OCI-LY7 (cell line): ENCODE results near the gene ZFAND2A. TPM values are rescaled to one million over a fixed set of nuclear protein-coding genes. Genes with fewer than 3 reads are reported as not detected.

Experiments used
- BruUV-seq: library from RNA; stranded (reverse); fragments of 400-500 nt; replicated peaks from 2 replicates; lab custom pipeline; 2021; lab: Mats Ljungman, UMichigan
- CTCF ChIA-PET: fragments of 300-600 bp; sonication (Branson Sonifier 250); formaldehyde crosslinking; loops from one replicate; lab custom pipeline; 2022; ENCODE audit warnings: antibody characterized with exemption; ENCODE audit not compliant: unreplicated experiment; lab: Charles Lee
- POLR2A ChIA-PET: fragments of 300-600 bp; sonication (Branson Sonifier 250); formaldehyde crosslinking; loops from one replicate; lab custom pipeline; 2022; ENCODE audit warnings: antibody characterized with exemption; lab: Charles Lee
- DNase-seq: peaks from one replicate; pipeline ENCODE4 v3.0.0-alpha.2; 2015; ENCODE audit warnings: low spot score
- H2AFZ ChIP-seq: fragments of 200-600 bp; sonication (generic), shearing (Covaris generic); 2 replicates; pipeline ENCODE4 v1.6.1; 2014; ENCODE audit warnings: mild to moderate bottlenecking, antibody characterized with exemption, low read length, moderate library complexity
- H3K27ac ChIP-seq: fragments of 200-600 bp; sonication (generic); 2 replicates; pipeline ENCODE4 v1.5.1; 2014; ENCODE audit warnings: mixed run types, low read depth, mild to moderate bottlenecking, moderate library complexity, low read length, inconsistent platforms; ENCODE audit not compliant: poor library complexity, severe bottlenecking
- H3K36me3 ChIP-seq: fragments of 200-600 bp; sonication (generic); 2 replicates; pipeline ENCODE4 v1.6.1; 2014; ENCODE audit warnings: mild to moderate bottlenecking, antibody characterized with exemption, low read length, moderate library complexity, mixed read lengths; ENCODE audit not compliant: insufficient read depth
- H3K4me1 ChIP-seq: fragments of 200-600 bp; sonication (generic); 2 replicates; pipeline ENCODE4 v1.5.1; 2014; ENCODE audit warnings: mild to moderate bottlenecking, low read length; ENCODE audit not compliant: insufficient read depth, poor library complexity, severe bottlenecking
- H3K4me2 ChIP-seq: fragments of 200-600 bp; sonication (generic); 2 replicates; pipeline ENCODE4 v1.6.1; 2014; ENCODE audit warnings: mild to moderate bottlenecking, low read length
- H3K4me3 ChIP-seq: fragments of 200-600 bp; sonication (generic); 2 replicates; pipeline ENCODE4 v1.5.1; 2014; ENCODE audit warnings: mild to moderate bottlenecking, low read depth, low read length; ENCODE audit not compliant: poor library complexity, severe bottlenecking
- H3K79me2 ChIP-seq: fragments of 200-600 bp; sonication (generic); 2 replicates; pipeline ENCODE4 v1.6.1; 2016; ENCODE audit warnings: low read depth, mild to moderate bottlenecking, low read length, moderate library complexity, mixed read lengths; ENCODE audit not compliant: insufficient read depth
- H3K9me2 ChIP-seq: fragments of 200-600 bp; sonication (generic); 2 replicates; pipeline ENCODE4 v1.6.1; 2016; ENCODE audit warnings: mild to moderate bottlenecking, low read length, mixed read lengths; ENCODE audit not compliant: insufficient read depth
- H3K9me3 ChIP-seq: fragments of 200-600 bp; sonication (generic); 2 replicates; pipeline ENCODE4 v1.6.1; 2014; ENCODE audit warnings: mild to moderate bottlenecking, mixed run types, low read length, mixed read lengths
- H4K20me1 ChIP-seq: fragments of 200-600 bp; sonication (generic); 2 replicates; pipeline ENCODE4 v1.6.1; 2014; ENCODE audit warnings: mild to moderate bottlenecking, antibody characterized with exemption, low read length, moderate library complexity, mixed read lengths; ENCODE audit not compliant: insufficient read depth
- CTCF ChIP-seq: fragments of 200-600 bp; sonication (generic); conservative IDR thresholded peaks from 2 replicates; pipeline ENCODE4 v1.5.1; 2014; ENCODE audit warnings: mild to moderate bottlenecking, antibody characterized with exemption, low read length, moderate library complexity, mixed read lengths
- EZH2phosphoT487 ChIP-seq: fragments of 200-600 bp; sonication (generic); IDR thresholded peaks from 2 replicates; pipeline ENCODE4 v1.6.1; 2018; ENCODE audit warnings: low read depth, borderline replicate concordance, mild to moderate bottlenecking, mixed run types, antibody characterized with exemption, low read length, moderate library complexity, mixed read lengths
- intact Hi-C: fragments of 100-400 bp; cut with micrococcal nuclease; formaldehyde crosslinking; loops from one replicate; pipeline ENCODE4 v1.10.0; 2022; ENCODE audit not compliant: unreplicated experiment
- total RNA-seq, 2 experiments: library from RNA; depleted of rRNA in 1 of 2; stranded (reverse); fragments of >200 nt in 1 of 2; shearing (Covaris generic) in 1 of 2; gene quantifications; 2 replicates each; pipeline ENCODE4 v1.2.3, GENCODE V29; 2014 to 2022

Gene ZFAND2A
- total RNA-seq, 2 experiments from 2014 or later, result 20.4 to 22.9 TPM

DNA sequence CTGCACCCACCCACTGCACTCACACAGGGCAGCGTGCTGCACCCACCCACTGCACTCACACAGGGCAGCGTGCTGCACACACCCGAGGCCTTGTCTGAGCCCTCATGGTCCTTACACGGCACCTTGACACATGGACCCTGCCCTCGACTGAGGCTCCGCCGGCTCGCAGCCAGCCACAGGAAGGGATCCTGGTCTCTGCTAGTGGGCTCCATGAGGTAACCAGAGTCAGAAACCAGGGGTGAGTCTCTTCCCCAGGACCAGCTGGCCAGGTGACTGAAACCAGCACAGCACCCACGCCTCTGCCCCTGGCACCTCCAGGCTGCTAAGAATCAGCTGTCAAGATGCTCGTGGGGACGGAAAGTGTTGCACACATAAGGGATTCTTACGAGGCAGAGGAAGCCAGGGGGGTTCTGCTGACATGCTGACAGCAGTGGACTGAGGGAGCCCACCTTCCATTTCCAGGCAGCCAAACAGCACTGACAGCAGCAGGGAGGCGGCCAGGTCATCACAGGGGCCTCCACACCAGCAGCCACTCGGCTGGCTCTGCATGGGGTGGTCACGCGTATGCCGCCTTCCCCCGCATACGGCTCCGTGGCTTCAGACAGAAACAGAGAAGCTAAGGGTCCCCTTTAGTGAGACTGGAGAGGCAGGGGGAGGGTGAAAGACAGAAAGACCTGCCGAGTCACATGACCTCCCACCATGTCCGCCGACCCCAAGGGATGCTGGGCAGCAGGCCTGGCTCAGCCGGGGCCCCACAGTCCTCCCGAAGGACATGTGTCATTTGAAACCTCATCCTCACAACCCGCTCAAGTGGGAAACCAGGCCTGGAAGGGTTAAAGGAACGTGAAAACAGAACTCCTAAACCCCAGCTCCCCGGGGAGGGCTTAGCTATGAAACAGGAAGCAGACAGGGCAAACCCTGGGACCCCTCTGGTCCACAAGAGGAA, 37.8 kb downstream of the ZFAND2A start:
- ChIA-PET CTCF (no interaction called here), POLR2A (no interaction called here)
- no TSS peak for BruUV-seq

GRCh38 chr7:1121476-1121875, 38.5 kb downstream of the ZFAND2A start:
- POLR2A ChIA-PET, result no interaction called here
- H3K36me3 ChIP-seq, result peaks cover 9% of the 10 kb centered on the region

More for the DNA sequence above, 37.8 kb downstream of the ZFAND2A start:
- H3K4me3 ChIP-seq, result no peak overlapping the region
- intact Hi-C loops, result no loop called here
- no peaks in the 10 kb centered on the region for H3K79me2 ChIP-seq
- H3K36me3 ChIP-seq, result peaks cover 16% of the 10 kb centered on the region
- H3K9me3 ChIP-seq, result no peaks in the 10 kb centered on the region
- H2AFZ ChIP-seq, result no peak overlapping the region
- DNase-seq, result no peak
- H3K4me2 ChIP-seq, result no peak overlapping the region
- TF ChIP-seq EZH2phosphoT487, result no peak
- no peak for TF ChIP-seq CTCF
- no peak overlapping the region for H3K27ac ChIP-seq
- peaks cover 18% of the 10 kb centered on the region for H3K4me1 ChIP-seq
- H3K9me2 ChIP-seq, result no peaks in the 10 kb centered on the region
- H4K20me1 ChIP-seq, result peaks cover 5% of the 10 kb centered on the region

More at GRCh38 chr7:1121476-1121875, 38.5 kb downstream of the ZFAND2A start:
- no peak for DNase-seq
- Histone ChIP-seq H4K20me1 (peaks cover 5% of the 10 kb centered on the region), H3K4me2 (no peak overlapping the region), H3K27ac (no peak overlapping the region), H3K9me3 (no peaks in the 10 kb centered on the region), H3K79me2 (no peaks in the 10 kb centered on the region), H3K4me3 (no peak overlapping the region), H3K9me2 (no peaks in the 10 kb centered on the region), H2AFZ (no peak overlapping the region), H3K4me1 (peaks cover 18% of the 10 kb centered on the region)
- CTCF ChIA-PET, result no interaction called here
- BruUV-seq, result no TSS peak
- no peak for TF ChIP-seq CTCF
- TF ChIP-seq EZH2phosphoT487, result no peak
- intact Hi-C loops, result no loop called here
